Right forelimb (tissue), 1 donor: Measurements from ENCODE around the gene HRH2.
"Not testable (repeated sequence)": the region's sequence is repeated elsewhere in the genome, so short reads cannot be mapped to it uniquely, and the experiment has no call there.

Source experiments
- DNase-seq: peaks from one replicate; pipeline ENCODE4 v3.0.0-alpha.2; 2018

The HRH2 gene

GRCh38 chr5:175718401-175719108, 60.7 kb downstream of the HRH2 start:
- no peak for DNase-seq

- DNase-seq, result not testable (repeated sequence)
Observed at GRCh38 chr5:175719109-175719432, 61.2 kb downstream of the HRH2 start.

GRCh38 chr5:175724314-175725275, 66.7 kb downstream of the HRH2 start:
- no peak for DNase-seq

DNA sequence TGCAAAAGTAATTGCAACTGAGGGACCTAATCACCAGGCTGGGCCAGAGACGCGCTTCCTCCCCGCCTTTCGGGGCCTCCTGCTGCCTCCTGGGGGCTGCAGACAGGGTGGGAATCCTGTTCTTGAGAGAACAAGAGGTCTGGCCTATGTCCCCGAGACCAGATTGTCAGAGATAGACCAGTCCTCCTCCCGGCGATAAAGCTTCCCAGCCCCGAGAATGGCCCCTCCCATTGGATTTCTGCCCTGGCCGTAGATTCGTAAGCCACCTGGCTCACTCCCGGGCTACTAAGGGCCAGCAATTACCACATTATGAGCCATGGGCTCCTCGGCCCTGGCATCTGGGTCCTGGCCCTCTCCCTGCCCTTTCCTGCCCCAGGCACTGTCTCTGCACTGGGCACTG, 70.4 kb downstream of the HRH2 start:
- DNase-seq, result no peak

- DNase-seq, result no peak
Observed at GRCh38 chr5:175728885-175729828, 71.3 kb downstream of the HRH2 start.

DNA sequence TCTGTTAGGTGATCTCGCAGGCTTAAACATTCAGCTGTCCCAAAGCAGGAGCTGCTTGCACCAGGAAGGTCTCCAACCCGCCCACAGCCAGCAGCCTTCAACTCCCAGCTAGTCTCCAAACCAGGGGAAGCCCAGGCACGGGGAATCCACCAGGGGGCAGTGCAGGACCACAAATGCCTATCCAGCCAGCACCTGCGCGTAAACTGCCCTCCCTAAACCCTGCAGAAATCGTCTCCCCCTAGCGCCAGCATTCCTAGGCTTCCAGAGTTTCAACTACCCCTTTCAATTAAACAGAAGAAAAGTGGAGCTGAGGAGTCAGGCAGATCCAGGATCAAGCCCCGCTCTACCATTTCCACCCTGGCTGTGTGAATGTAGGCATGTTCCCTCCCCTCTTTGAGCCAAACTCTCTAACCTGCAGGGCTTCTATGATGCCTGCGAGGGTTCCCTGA, 72.0 kb downstream of the HRH2 start:
- peak; percentile 94 for DNase-seq

DNA sequence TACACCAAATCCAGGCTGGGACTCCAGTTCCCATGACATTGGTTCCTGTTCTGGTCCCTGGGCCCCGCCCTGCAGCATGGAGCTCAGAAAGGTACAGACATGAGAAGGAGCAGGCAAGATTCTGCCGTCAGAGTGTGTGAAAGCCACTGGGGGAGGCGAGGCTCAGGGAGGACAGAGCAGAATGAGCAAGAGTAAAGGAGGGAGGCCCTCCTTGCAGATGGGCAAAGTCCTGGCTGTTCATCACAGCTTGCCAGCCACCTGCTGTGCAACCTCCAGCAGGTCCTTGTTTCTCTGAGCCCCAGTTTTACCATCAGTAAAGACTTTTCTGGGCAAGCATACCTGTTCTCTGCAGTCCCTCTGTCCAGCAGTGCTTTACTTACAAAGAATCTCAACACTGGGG, 73.3 kb downstream of the HRH2 start:
- DNase-seq, result no peak

DNA sequence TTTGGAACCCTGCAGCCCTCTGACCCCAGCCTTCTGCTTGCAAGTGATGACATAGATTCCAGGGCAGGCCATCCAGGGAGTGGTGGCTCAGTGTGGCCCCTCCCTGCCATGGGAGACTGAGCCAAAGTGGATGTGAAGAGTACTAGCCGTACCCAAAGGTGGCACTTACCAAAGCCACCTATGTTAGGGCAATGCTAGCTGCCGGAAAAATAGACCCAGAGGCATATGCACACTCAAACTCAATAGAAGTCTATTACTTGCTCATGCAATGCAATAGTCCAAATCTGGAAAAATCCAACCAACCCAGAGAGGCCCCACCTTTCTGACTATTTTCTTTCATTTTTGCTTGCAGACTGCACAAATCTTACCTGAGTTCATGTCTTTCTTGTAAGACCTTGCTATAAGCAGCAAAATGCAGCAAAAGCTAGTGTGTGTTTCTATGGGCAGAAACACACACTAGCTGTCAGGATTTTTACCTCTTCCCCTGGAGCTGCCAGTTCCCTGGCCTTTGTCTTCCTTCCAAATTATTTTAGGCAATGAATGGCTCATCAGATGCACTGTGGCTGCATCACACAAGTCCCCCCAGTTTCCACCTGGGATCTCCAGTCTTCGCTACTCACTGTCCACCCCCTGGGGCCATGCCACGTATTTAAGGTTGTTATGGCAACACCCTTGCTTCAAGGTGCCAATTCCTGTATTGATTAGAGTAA, 74.0 kb downstream of the HRH2 start:
- no peak for DNase-seq

- no peak for DNase-seq
Observed at GRCh38 chr5:175733017-175733416, 75.1 kb downstream of the HRH2 start.

GRCh38 chr5:175734016-175734415, 76.1 kb downstream of the HRH2 start:
- DNase-seq, result no peak

DNA sequence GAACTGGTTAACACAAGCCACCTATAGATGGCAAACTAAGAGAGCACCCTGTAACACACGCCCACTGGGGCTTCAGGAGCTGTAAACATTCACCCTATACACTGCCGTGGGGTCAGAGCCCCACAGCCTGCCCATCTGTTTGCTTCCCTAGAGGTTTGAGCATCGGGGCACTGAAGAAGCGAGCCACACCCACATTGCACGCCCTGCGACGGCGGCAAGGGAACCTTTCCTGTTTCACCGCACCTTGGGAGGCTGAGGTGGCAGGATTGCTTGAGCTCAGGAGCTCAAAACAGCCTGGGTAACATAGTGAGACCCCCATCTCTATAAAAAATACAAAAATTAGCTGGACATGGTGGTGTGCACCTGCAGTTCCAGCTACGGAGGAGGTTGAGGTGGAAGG, 76.6 kb downstream of the HRH2 start:
- DNase-seq, result no peak

GRCh38 chr5:175735701-175736100, 77.8 kb downstream of the HRH2 start:
- no peak for DNase-seq

DNA sequence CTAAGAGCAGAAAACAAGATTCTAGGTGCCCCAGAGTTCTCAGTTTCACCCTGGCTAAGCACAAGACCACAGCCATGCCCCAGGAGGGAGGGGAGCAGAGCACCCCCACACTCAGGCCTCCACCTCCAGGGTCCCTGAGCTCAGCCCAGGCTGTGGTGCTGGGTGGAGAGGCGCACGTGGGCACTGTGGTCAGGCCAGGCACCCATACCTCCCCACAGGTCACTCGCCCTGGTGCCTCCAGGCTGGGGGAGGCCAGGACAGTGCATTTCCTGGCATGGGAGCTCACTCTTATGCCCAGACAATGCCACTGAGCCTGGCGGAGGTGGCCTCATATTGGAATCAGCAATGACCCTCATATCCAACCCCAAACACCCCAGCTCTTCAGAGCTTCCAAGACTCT, 78.8 kb downstream of the HRH2 start:
- DNase-seq, result no peak

GRCh38 chr5:175737481-175737880, 79.6 kb downstream of the HRH2 start:
- no peak for DNase-seq

DNA sequence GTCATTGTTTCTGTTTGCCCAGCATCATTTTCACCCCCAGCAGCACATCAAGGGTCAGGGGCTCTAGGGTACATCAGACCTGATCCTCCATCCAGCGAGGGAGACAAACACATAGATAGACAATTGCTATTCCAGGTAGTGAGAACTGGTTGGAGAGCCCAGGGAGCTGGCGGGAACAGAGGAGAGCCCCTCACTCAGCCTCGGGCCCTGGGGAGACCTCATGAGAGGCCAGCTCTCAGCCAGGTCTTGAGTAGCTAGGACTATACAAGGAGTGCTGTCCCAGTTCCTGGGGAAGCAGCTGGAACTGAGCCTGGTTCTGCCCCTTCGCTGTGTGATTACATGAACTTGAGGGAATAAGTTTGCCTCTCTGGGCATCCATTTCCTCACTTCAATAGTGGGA, 80.3 kb downstream of the HRH2 start:
- DNase-seq, result no peak

- DNase-seq, result no peak
Observed at GRCh38 chr5:175738602-175739133, 80.8 kb downstream of the HRH2 start.

DNA sequence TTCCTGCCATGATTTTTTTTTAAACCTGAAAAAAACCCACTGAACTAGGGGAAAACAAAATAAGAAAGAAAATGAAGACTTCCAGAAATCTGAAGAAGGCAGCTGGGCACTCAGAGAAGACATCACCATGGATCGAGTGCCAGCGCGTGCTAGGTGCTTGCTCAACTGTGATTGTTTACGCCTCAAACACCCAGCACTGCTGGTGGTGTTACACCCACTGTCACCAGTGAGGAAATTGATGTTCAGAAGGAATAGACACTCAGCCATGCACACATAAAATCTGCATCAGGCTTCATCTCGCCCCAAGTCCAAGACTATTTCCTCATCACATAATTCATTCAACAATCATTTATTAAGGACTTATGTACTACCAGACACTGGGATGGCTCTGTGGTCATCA, 82.1 kb downstream of the HRH2 start:
- no peak for DNase-seq

GRCh38 chr5:175741556-175741955, 83.7 kb downstream of the HRH2 start:
- no peak for DNase-seq

DNA sequence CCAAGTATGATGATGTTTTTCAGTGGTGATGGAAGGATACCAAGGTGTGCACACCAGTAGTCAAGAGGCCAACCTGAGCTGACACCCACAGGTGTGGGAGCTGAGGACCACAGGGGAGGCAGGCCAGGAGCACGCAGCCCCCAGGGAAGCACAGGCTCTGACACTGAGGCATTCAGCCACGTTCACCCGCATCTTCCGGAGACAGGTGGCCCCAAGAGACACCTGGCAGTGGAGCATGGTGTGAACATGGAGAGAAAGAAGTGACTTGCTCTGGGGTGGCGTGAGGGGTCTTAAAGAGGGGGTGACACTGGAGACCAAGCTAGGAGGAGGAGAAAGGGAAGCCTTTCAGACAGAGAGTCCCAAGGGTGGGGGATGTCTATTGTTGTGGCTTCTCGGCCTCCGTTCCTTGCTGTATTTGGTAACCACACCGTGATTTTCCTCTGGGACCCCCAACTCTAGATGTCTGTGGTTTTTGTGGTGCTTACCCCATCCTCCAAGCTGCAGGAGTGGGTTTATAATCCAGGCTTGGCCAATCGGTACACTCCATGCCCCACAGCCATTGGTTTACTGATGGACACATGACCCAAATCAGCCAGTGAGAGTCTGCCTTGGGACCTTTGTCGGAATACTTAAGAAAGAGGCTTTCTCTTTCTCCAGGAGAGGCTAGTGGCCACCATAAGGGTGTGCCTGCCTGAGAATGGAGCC, 84.6 kb downstream of the HRH2 start:
- DNase-seq, result no peak

DNA sequence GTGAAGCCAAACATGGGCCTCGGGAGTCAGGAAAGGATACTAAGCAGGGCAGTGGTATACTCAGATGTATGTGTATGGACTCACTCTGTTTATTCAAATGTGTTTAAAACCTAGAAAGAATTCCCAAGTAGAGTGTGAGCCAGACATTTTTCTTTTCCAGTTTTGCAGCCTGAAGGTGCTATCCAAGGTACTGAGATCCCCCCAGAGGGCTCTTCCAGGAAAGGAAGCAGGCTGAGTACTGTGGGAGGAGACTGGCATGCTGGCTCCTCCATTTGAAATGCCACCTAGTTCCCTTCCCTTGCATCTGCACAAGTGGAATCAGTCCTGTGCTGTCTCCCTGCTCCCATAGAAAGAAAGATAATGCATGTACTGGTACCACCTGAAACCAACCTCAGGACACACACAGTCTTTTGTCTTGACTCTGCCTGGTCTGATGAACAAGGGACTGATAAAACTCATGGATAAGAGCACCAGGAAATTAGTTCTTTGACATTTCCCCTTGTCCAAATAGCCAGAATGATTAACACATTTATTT, 85.9 kb downstream of the HRH2 start:
- no peak for DNase-seq

DNA sequence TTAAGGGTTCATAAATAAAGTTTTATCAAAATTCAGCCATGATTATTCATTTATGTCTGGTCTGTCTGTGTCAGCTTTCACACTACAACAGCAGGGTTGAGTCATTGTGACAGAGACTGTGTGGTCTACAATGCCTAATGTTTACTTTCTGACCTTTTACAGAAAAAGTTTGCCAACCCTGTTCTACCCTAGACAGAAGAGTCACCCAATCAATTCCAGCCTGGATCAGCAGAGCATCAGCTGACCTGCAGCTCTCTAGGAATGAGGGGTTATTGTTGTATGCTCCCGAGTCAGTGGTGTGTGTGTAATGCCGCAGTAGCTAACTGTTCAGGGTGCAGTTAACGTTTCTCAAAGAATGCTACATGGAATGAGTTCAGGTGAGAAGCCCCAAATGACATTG, 87.3 kb downstream of the HRH2 start:
- no peak for DNase-seq
